ENCODE results near the gene INPP5E.

Gene INPP5E

GRCh38 chr9:136385015-136385414 lies 54.6 kb downstream of the INPP5E start:
- Histone ChIP-seq H3K27me3 (ENCODE audit: control insufficient read depth, insufficient read depth, low read length) (no peaks in the 10 kb centered on the region), H3K4me1 (ENCODE audit: control insufficient read depth, insufficient read depth, low read length) (no peaks in the 10 kb centered on the region), H3K9me3 (ENCODE audit: control insufficient read depth, insufficient read depth, low read length) (no peaks in the 10 kb centered on the region), H3K4me3 (ENCODE audit: low read length) (no peak overlapping the region), H3K36me3 (ENCODE audit: control insufficient read depth, insufficient read depth, low read length) (peaks cover 59% of the 10 kb centered on the region), H3K27ac (ENCODE audit: low read length) (no peak overlapping the region)
- WGBS (ENCODE audit: insufficient coverage, insufficient read length): no CpG with 5 or more reads among the region's 11 CpGs
- DNase-seq (ENCODE audit: low read depth, low spot score): no peak

GRCh38 chr9:136383436-136383835 lies 56.2 kb downstream of the INPP5E start:
- Histone ChIP-seq H3K4me3 (ENCODE audit: low read length) (no peak overlapping the region), H3K36me3 (ENCODE audit: control insufficient read depth, insufficient read depth, low read length) (peaks cover 64% of the 10 kb centered on the region), H3K4me1 (ENCODE audit: control insufficient read depth, insufficient read depth, low read length) (no peaks in the 10 kb centered on the region; the same call in 1 of the 2 replicates), H3K27ac (ENCODE audit: low read length) (no peak overlapping the region), H3K27me3 (ENCODE audit: control insufficient read depth, insufficient read depth, low read length) (no peaks in the 10 kb centered on the region), H3K9me3 (ENCODE audit: control insufficient read depth, insufficient read depth, low read length) (no peaks in the 10 kb centered on the region)
- no CpG with 5 or more reads among the region's 20 CpGs for WGBS (ENCODE audit: insufficient coverage, insufficient read length)
- DNase-seq (ENCODE audit: low read depth, low spot score): no peak

- no CpG with 5 or more reads among the region's 25 CpGs for WGBS (ENCODE audit: insufficient coverage, insufficient read length)
- no peaks in the 10 kb centered on the region for H3K9me3 ChIP-seq (ENCODE audit: control insufficient read depth, insufficient read depth, low read length)
- no peak overlapping the region for H3K4me3 ChIP-seq (ENCODE audit: low read length)
- H3K27ac ChIP-seq (ENCODE audit: low read length): no peak overlapping the region
- no peaks in the 10 kb centered on the region for H3K27me3 ChIP-seq (ENCODE audit: control insufficient read depth, insufficient read depth, low read length)
- no peaks in the 10 kb centered on the region; the same call in 1 of the 2 replicates for H3K4me1 ChIP-seq (ENCODE audit: control insufficient read depth, insufficient read depth, low read length)
- peaks cover 56% of the 10 kb centered on the region for H3K36me3 ChIP-seq (ENCODE audit: control insufficient read depth, insufficient read depth, low read length)
- no peak for DNase-seq (ENCODE audit: low read depth, low spot score)
These were observed 57.6 kb downstream of the INPP5E start for GRCh38 chr9:136381966-136382513.

GRCh38 chr9:136381311-136381710 lies 58.3 kb downstream of the INPP5E start:
- Histone ChIP-seq H3K4me1 (ENCODE audit: control insufficient read depth, insufficient read depth, low read length) (no peaks in the 10 kb centered on the region; the same call in 1 of the 2 replicates), H3K9me3 (ENCODE audit: control insufficient read depth, insufficient read depth, low read length) (no peaks in the 10 kb centered on the region), H3K27ac (ENCODE audit: low read length) (no peak overlapping the region), H3K4me3 (ENCODE audit: low read length) (no peak overlapping the region), H3K27me3 (ENCODE audit: control insufficient read depth, insufficient read depth, low read length) (no peaks in the 10 kb centered on the region), H3K36me3 (ENCODE audit: control insufficient read depth, insufficient read depth, low read length) (peaks cover 53% of the 10 kb centered on the region)
- no peak for DNase-seq (ENCODE audit: low read depth, low spot score)
- no CpG with 5 or more reads among the region's 9 CpGs for WGBS (ENCODE audit: insufficient coverage, insufficient read length)

- no peaks in the 10 kb centered on the region for H3K27me3 ChIP-seq (ENCODE audit: control insufficient read depth, insufficient read depth, low read length)
- H3K4me3 ChIP-seq (ENCODE audit: low read length): no peak overlapping the region
- DNase-seq (ENCODE audit: low read depth, low spot score): no peak
- peaks cover 59% of the 10 kb centered on the region for H3K36me3 ChIP-seq (ENCODE audit: control insufficient read depth, insufficient read depth, low read length)
- H3K27ac ChIP-seq (ENCODE audit: low read length): no peak overlapping the region
- H3K4me1 ChIP-seq (ENCODE audit: control insufficient read depth, insufficient read depth, low read length): no peaks in the 10 kb centered on the region; the same call in 1 of the 2 replicates
- no CpG with 5 or more reads among the region's 17 CpGs for WGBS (ENCODE audit: insufficient coverage, insufficient read length)
- H3K9me3 ChIP-seq (ENCODE audit: control insufficient read depth, insufficient read depth, low read length): no peaks in the 10 kb centered on the region
These were observed 59.3 kb downstream of the INPP5E start for GRCh38 chr9:136380381-136380780.

GRCh38 chr9:136379891-136380290 lies 59.8 kb downstream of the INPP5E start:
- WGBS (ENCODE audit: insufficient coverage, insufficient read length): no CpG with 5 or more reads among the region's 11 CpGs
- Histone ChIP-seq H3K27me3 (ENCODE audit: control insufficient read depth, insufficient read depth, low read length) (no peaks in the 10 kb centered on the region), H3K27ac (ENCODE audit: low read length) (no peak overlapping the region), H3K4me1 (ENCODE audit: control insufficient read depth, insufficient read depth, low read length) (no peaks in the 10 kb centered on the region; the same call in 1 of the 2 replicates), H3K36me3 (ENCODE audit: control insufficient read depth, insufficient read depth, low read length) (peaks cover 60% of the 10 kb centered on the region), H3K4me3 (ENCODE audit: low read length) (no peak overlapping the region), H3K9me3 (ENCODE audit: control insufficient read depth, insufficient read depth, low read length) (no peaks in the 10 kb centered on the region)
- DNase-seq (ENCODE audit: low read depth, low spot score): no peak

GRCh38 chr9:136379401-136379800 lies 60.2 kb downstream of the INPP5E start:
- no CpG with 5 or more reads among the region's 11 CpGs for WGBS (ENCODE audit: insufficient coverage, insufficient read length)
- Histone ChIP-seq H3K36me3 (ENCODE audit: control insufficient read depth, insufficient read depth, low read length) (peaks cover 59% of the 10 kb centered on the region), H3K27ac (ENCODE audit: low read length) (no peak overlapping the region)

GRCh38 chr9:136379003-136379287 lies 60.7 kb downstream of the INPP5E start:
- H3K9me3 ChIP-seq (ENCODE audit: control insufficient read depth, insufficient read depth, low read length): no peaks in the 10 kb centered on the region
- H3K4me3 ChIP-seq (ENCODE audit: low read length): no peak overlapping the region
- WGBS (ENCODE audit: insufficient coverage, insufficient read length): no CpG with 5 or more reads among the region's 18 CpGs
- no peak for DNase-seq (ENCODE audit: low read depth, low spot score)
- H3K4me1 ChIP-seq (ENCODE audit: control insufficient read depth, insufficient read depth, low read length): no peaks in the 10 kb centered on the region; the same call in 1 of the 2 replicates
- H3K27me3 ChIP-seq (ENCODE audit: control insufficient read depth, insufficient read depth, low read length): no peaks in the 10 kb centered on the region
- peaks cover 55% of the 10 kb centered on the region for H3K36me3 ChIP-seq (ENCODE audit: control insufficient read depth, insufficient read depth, low read length)
- no peak overlapping the region for H3K27ac ChIP-seq (ENCODE audit: low read length)

More at GRCh38 chr9:136379401-136379800, 60.2 kb downstream of the INPP5E start:
- no peaks in the 10 kb centered on the region for H3K9me3 ChIP-seq (ENCODE audit: control insufficient read depth, insufficient read depth, low read length)
- H3K27me3 ChIP-seq (ENCODE audit: control insufficient read depth, insufficient read depth, low read length): no peaks in the 10 kb centered on the region
- no peaks in the 10 kb centered on the region; the same call in 1 of the 2 replicates for H3K4me1 ChIP-seq (ENCODE audit: control insufficient read depth, insufficient read depth, low read length)
- DNase-seq (ENCODE audit: low read depth, low spot score): no peak
- H3K4me3 ChIP-seq (ENCODE audit: low read length): no peak overlapping the region
